Endothelial cell of umbilical vein (primary cell): ENCODE data around the gene BUD31. TPM values are rescaled to one million over a fixed set of nuclear protein-coding genes. Genes with fewer than 3 reads are reported as not detected.

Source experiments
- BruUV-seq: library from RNA; stranded (reverse); fragments of 400-500 nt; replicated peaks from 2 replicates; lab custom pipeline; 2021; lab: Mats Ljungman, UMichigan
- CTCF ChIA-PET: fragments of 300-600, 350-600 bp; sonication (Branson Sonifier 250); formaldehyde crosslinking; loops from one replicate; lab custom pipeline; 2021; ENCODE audit warnings: antibody characterized with exemption, inconsistent platforms; lab: Charles Lee
- POLR2A ChIA-PET: fragments of 300-600, 350-600 bp; sonication (Branson Sonifier 250); formaldehyde crosslinking; loops from one replicate; lab custom pipeline; 2021; ENCODE audit warnings: antibody characterized with exemption, inconsistent platforms; lab: Charles Lee
- DNase-seq: peaks from one replicate; pipeline ENCODE4 v3.0.0-alpha.2; 2011; ENCODE audit warnings: low read depth, low spot score
- FAIRE-seq: peaks from 2 replicates; lab custom pipeline; 2011; peaks lifted over from hg19 to GRCh38; lab: Jason Lieb, UNC
- H2AFZ ChIP-seq: 2 replicates; pipeline ENCODE4 v1.6.0; 2012; ENCODE audit warnings: low read depth, low read length, control low read depth, inconsistent platforms
- H3K27ac ChIP-seq: 2 replicates; pipeline ENCODE4 v1.5.1; 2011; ENCODE audit warnings: low read depth, mild to moderate bottlenecking, control low read depth, low read length, moderate library complexity; ENCODE audit not compliant: insufficient read depth
- H3K27me3 ChIP-seq, 2 experiments: 2 replicates each; pipeline versions ENCODE4 v1.6.0 to v1.6.1; 2011; ENCODE audit warnings: low read length in 2 of 2, mixed read lengths in 1 of 2; ENCODE audit not compliant: control insufficient read depth in 2 of 2, insufficient read depth in 2 of 2
- H3K36me3 ChIP-seq, 2 experiments: 2 replicates in 1 of 2; 3 replicates in 1 of 2; pipeline ENCODE4 v1.5.1; 2011; ENCODE audit warnings: low read length in 2 of 2, mild to moderate bottlenecking in 1 of 2, moderate library complexity in 1 of 2; ENCODE audit not compliant: control insufficient read depth in 2 of 2, insufficient read depth in 2 of 2; ENCODE audit errors: extremely low read depth in 1 of 2
- H3K4me1 ChIP-seq: 3 replicates; pipeline ENCODE4 v1.5.1; 2011; ENCODE audit warnings: mild to moderate bottlenecking, low read length; ENCODE audit not compliant: control insufficient read depth, insufficient read depth; ENCODE audit errors: extremely low read depth
- H3K4me2 ChIP-seq: 2 replicates; pipeline ENCODE4 v1.6.1; 2011; ENCODE audit warnings: low read length, control low read depth, mixed read lengths; ENCODE audit not compliant: insufficient read depth
- H3K4me3 ChIP-seq, 3 experiments: fragments of 200-600 bp in 1 of 3; sonication (generic), shearing (Covaris generic) in 1 of 3; replicated peaks in 1 of 3; 2 replicates each; pipeline ENCODE4 v1.5.1; 2011 to 2016; ENCODE audit warnings: control low read depth in 3 of 3, low read length in 3 of 3, mild to moderate bottlenecking in 2 of 3, inconsistent platforms in 1 of 3, low read depth in 1 of 3, moderate library complexity in 1 of 3; ENCODE audit not compliant: insufficient read depth in 1 of 3
- H3K79me2 ChIP-seq: 2 replicates; pipeline ENCODE4 v1.6.0; 2012; ENCODE audit warnings: low read length, inconsistent platforms; ENCODE audit not compliant: control insufficient read depth, insufficient read depth
- H3K9ac ChIP-seq: replicated peaks from 2 replicates; pipeline ENCODE3; 2011; ENCODE audit warnings: low read length, control low read depth; ENCODE audit not compliant: insufficient read depth; ENCODE audit errors: extremely low read depth
- H3K9me1 ChIP-seq: replicated peaks from 3 replicates; pipeline ENCODE4 v1.6.0; 2011; ENCODE audit warnings: mild to moderate bottlenecking, low read length; ENCODE audit not compliant: control insufficient read depth, insufficient read depth; ENCODE audit errors: extremely low read depth
- H3K9me3 ChIP-seq: replicated peaks from 2 replicates; pipeline ENCODE4 v1.5.1; 2012; ENCODE audit warnings: low read length, inconsistent platforms; ENCODE audit not compliant: control insufficient read depth, insufficient read depth
- H4K20me1 ChIP-seq: replicated peaks from 2 replicates; pipeline ENCODE3; 2011; ENCODE audit warnings: mild to moderate bottlenecking, low read length; ENCODE audit not compliant: control insufficient read depth, insufficient read depth; ENCODE audit errors: extremely low read depth
- CTCF ChIP-seq, 2 donors: IDR thresholded peaks; 1 replicate in 1 of 2; 2 replicates in 1 of 2; pipeline ENCODE4 v1.5.1; 2011; ENCODE audit warnings: low read length in 2 of 2, mild to moderate bottlenecking in 2 of 2, moderate library complexity in 2 of 2, control low read depth in 1 of 2, inconsistent platforms in 1 of 2, low read depth in 1 of 2; ENCODE audit not compliant: insufficient read depth in 1 of 2; ENCODE audit errors: extremely low read depth in 1 of 2
- JUN ChIP-seq: IDR thresholded peaks from 2 replicates; pipeline ENCODE4 v1.6.1; 2011; ENCODE audit warnings: borderline replicate concordance, low read depth; ENCODE audit not compliant: insufficient read length, insufficient read depth
- MAX ChIP-seq: IDR thresholded peaks from 2 replicates; pipeline ENCODE4 v1.6.1; 2011; ENCODE audit not compliant: insufficient read depth, insufficient read length
- MYC ChIP-seq: IDR thresholded peaks from one replicate; pipeline ENCODE4 v1.6.1; 2011; ENCODE audit warnings: mild to moderate bottlenecking, low read depth, low read length
- POLR2A ChIP-seq: IDR thresholded peaks from 2 replicates; pipeline ENCODE4 v1.6.1; 2012; ENCODE audit warnings: low read depth, mild to moderate bottlenecking, control low read depth, low read length
- POLR2AphosphoS5 ChIP-seq: IDR thresholded peaks from 2 replicates; pipeline ENCODE4 v1.6.1; 2012; ENCODE audit warnings: low read depth, mild to moderate bottlenecking, control low read depth, low read length, moderate library complexity; ENCODE audit not compliant: insufficient read depth
- dilution Hi-C: fragments of 300-500 bp; cut with MboI; formaldehyde crosslinking; loops from one replicate; pipeline ENCODE4 v1.15.0; 2019; ENCODE audit warnings: low sequenced_read_pairs; ENCODE audit not compliant: extremely low pct_ligation_motif_present
- intact Hi-C: fragments of 100-400 bp; cut with micrococcal nuclease; formaldehyde crosslinking; loops from one replicate; pipeline ENCODE4 v1.10.0; 2022
- polyA plus RNA-seq, 4 experiments: library from polyadenylated mRNA; depleted of rRNA in 3 of 4; stranded (reverse) in 3 of 4; unstranded in 1 of 4; fragments of >200 nt; gene quantifications; 2 replicates each; pipeline versions ENCODE4 v1.2.1 to v1.2.3, GENCODE V29; 2011 to 2012; ENCODE audit warnings: missing spikeins in 1 of 4
- total RNA-seq: library from RNA; stranded (reverse); gene quantifications from 2 replicates; pipeline ENCODE4 v1.2.3, GENCODE V29; 2021

Gene BUD31
- total and polyA plus RNA-seq, 2 donors (not counting 3 experiments of a cell fraction or from before 2014, with no cell fraction given) = 67.8 to 122 TPM

GRCh38 chr7:99390941-99391602, 17.7 kb upstream of the BUD31 start:
- ChIA-PET POLR2A (interaction anchor here (0.7 kb wide), 1 partner anchor 451 kb away, joined by 3 read pairs; no protein-coding TSS in a partner anchor), CTCF (interaction anchor here (3.7 kb wide), 1 partner anchor 26 kb away, joined by 11 read pairs; no protein-coding TSS in a partner anchor)
- H3K9me3 ChIP-seq = no peaks in the 10 kb centered on the region
- FAIRE-seq (no peak), DNase-seq (no peak)
- H3K9ac ChIP-seq = no peak overlapping the region
- intact Hi-C loops (no loop called here), dilution Hi-C loops (no loop called here)
- H3K4me3 ChIP-seq = no peak overlapping the region
- no peaks in the 10 kb centered on the region for H3K27me3 ChIP-seq
- H3K9me1 ChIP-seq = no peaks in the 10 kb centered on the region
- BruUV-seq = no TSS peak
- no peak overlapping the region for H2AFZ ChIP-seq
- H3K4me2 ChIP-seq = no peak overlapping the region
- H3K27ac ChIP-seq = no peak overlapping the region
- peaks cover 11% of the 10 kb centered on the region for H3K79me2 ChIP-seq
- TF ChIP-seq POLR2AphosphoS5 = no peak
- H4K20me1 ChIP-seq = no peaks in the 10 kb centered on the region
- H3K4me1 ChIP-seq = peaks cover 16% of the 10 kb centered on the region
- peaks cover 28 to 54% of the 10 kb centered on the region in 2 experiments for H3K36me3 ChIP-seq

GRCh38 chr7:99392046-99392445, 16.7 kb upstream of the BUD31 start:
- dilution Hi-C loops (no loop called here), intact Hi-C loops (loop anchor here (2.0 kb wide), 1 partner anchor 13 kb away; no protein-coding TSS in a partner anchor)
- ChIA-PET CTCF (interaction anchor here (0.9 to 3.7 kb wide), 2 partner anchors 9 to 27 kb away, joined by 3 to 11 read pairs; no protein-coding TSS in a partner anchor), POLR2A (interaction anchor here (0.7 kb wide), 1 partner anchor 452 kb away, joined by 3 read pairs; no protein-coding TSS in a partner anchor)
- no peak overlapping the region for H3K27ac ChIP-seq
- peaks cover 24 to 46% of the 10 kb centered on the region in 2 experiments for H3K36me3 ChIP-seq
- H3K4me3 ChIP-seq = no peak overlapping the region
- DNase-seq (no peak), FAIRE-seq (no peak)
- H3K9me3 ChIP-seq = no peaks in the 10 kb centered on the region
- TF ChIP-seq JUN (no peak), POLR2AphosphoS5 (no peak), MYC (no peak), CTCF (IDR thresholded peaks at IDR 0.05; ENCODE audit: extremely low read depth in 1 of 2, insufficient read depth in 1 of 2, low read depth in 1 of 2, low read length in 2 of 2) (no peak), POLR2A (no peak), MAX (no peak)
- H3K9ac ChIP-seq = no peak overlapping the region
- no peaks in the 10 kb centered on the region for H3K27me3 ChIP-seq
- BruUV-seq = no TSS peak
- H2AFZ ChIP-seq = no peak overlapping the region
- no peaks in the 10 kb centered on the region for H4K20me1 ChIP-seq
- H3K4me2 ChIP-seq = peak overlapping the region; percentile 21
- H3K79me2 ChIP-seq = peaks cover 5% of the 10 kb centered on the region
- peaks cover 16% of the 10 kb centered on the region for H3K4me1 ChIP-seq
- no peaks in the 10 kb centered on the region for H3K9me1 ChIP-seq
